HG02763 (cell line): ENCODE data around the gene EXD3.
"Not testable (repeated sequence)": the region's sequence is repeated elsewhere in the genome, so short reads cannot be mapped to it uniquely, and the experiment has no call there.

Experiments used
- ATAC-seq: cut with Tn5 transposase; IDR thresholded peaks from one replicate; pipeline ENCODE4 v1.9.1; 2021; ENCODE audit warnings: mild to moderate bottlenecking, moderate library complexity; ENCODE audit not compliant: unreplicated experiment

EXD3 gene

GRCh38 chr9:137422604-137423513 is at the start of gene EXD3, which contains the start of gene NOXA1:
TSS of gene EXD3 (minus strand) at chr9:137423162. CDS start at chr9:137395357, 27,805 bp downstream.
TSS of gene NOXA1 (plus strand) at chr9:137423393. CDS start at chr9:137423530, 137 bp downstream.
- ATAC-seq: peak; percentile 85

- ATAC-seq: no peak
Observed at GRCh38 chr9:137470785-137471184, 47.8 kb upstream of the EXD3 start.

- no peak for ATAC-seq
Observed at GRCh38 chr9:137467896-137468295, 44.9 kb upstream of the EXD3 start.

- no peak for ATAC-seq
Observed at GRCh38 chr9:137467161-137467581, 44.2 kb upstream of the EXD3 start.

- not testable (repeated sequence) for ATAC-seq
Observed at GRCh38 chr9:137466389-137467085, 43.6 kb upstream of the EXD3 start.

GRCh38 chr9:137465720-137466388 is 42.9 kb upstream of the EXD3 start:
- no peak for ATAC-seq

GRCh38 chr9:137465000-137465719 is 42.2 kb upstream of the EXD3 start:
- no peak for ATAC-seq

GRCh38 chr9:137464291-137464999 is 41.5 kb upstream of the EXD3 start:
- ATAC-seq: no peak

GRCh38 chr9:137463931-137464290 is 40.9 kb upstream of the EXD3 start:
- no peak for ATAC-seq

GRCh38 chr9:137462986-137463930 is 40.3 kb upstream of the EXD3 start:
- ATAC-seq: no peak

- no peak for ATAC-seq
Observed at GRCh38 chr9:137462396-137462985, 39.5 kb upstream of the EXD3 start.

GRCh38 chr9:137461663-137462395 is 38.9 kb upstream of the EXD3 start:
- ATAC-seq: peak; percentile 37

GRCh38 chr9:137461316-137461662 is 38.3 kb upstream of the EXD3 start:
- ATAC-seq: no peak

GRCh38 chr9:137460363-137461315 is 37.7 kb upstream of the EXD3 start:
- ATAC-seq: no peak

- ATAC-seq: no peak
Observed at GRCh38 chr9:137459601-137460362, 36.8 kb upstream of the EXD3 start.

- peak; percentile 66 for ATAC-seq
Observed at GRCh38 chr9:137459152-137459600, 36.2 kb upstream of the EXD3 start, which contains the start of gene NSMF. TSS of gene NSMF (minus strand) at chr9:137459334. CDS start at chr9:137459102, 232 bp downstream.
